Adrenal gland (tissue), 12 donors: ENCODE results near the gene NPAS3. TPM values are rescaled to one million over a fixed set of nuclear protein-coding genes. Genes with fewer than 3 reads are reported as not detected.

Experiments
- DNase-seq, 7 donors: peaks; one replicate each; pipeline ENCODE4 v3.0.0-alpha.2; 2019 to 2020
- H3K27ac ChIP-seq, 5 donors: fragments of 200-600 bp; sonication (generic) in 4 of 5; 1 replicate in 3 of 5; 2 replicates in 2 of 5; pipeline versions ENCODE4 v1.5.1 to v1.8.0; 2016 to 2020; ENCODE audit warnings: mild to moderate bottlenecking in 1 of 5
- H3K27me3 ChIP-seq: fragments of 200-600 bp; 2 replicates; pipeline ENCODE4 v1.8.0; 2021
- H3K36me3 ChIP-seq, 2 donors: fragments of 200-600 bp; replicated peaks in 1 of 2; 1 replicate in 1 of 2; 2 replicates in 1 of 2; pipeline versions ENCODE4 v1.5.1 to v1.8.0; 2018 to 2022
- H3K4me1 ChIP-seq, 2 donors: fragments of 200-600 bp; replicated peaks in 1 of 2; 1 replicate in 1 of 2; 2 replicates in 1 of 2; pipeline versions ENCODE4 v1.5.1 to v1.8.0; 2018 to 2021
- H3K4me3 ChIP-seq, 4 donors: fragments of 200-600 bp; sonication (generic) in 3 of 4; one replicate each; pipeline ENCODE4 v1.5.1; 2016 to 2018
- H3K9me3 ChIP-seq, 3 donors: fragments of 200-600 bp; sonication (generic) in 1 of 3; replicated peaks in 1 of 3; 1 replicate in 2 of 3; 2 replicates in 1 of 3; pipeline versions ENCODE4 v1.5.1 to v1.8.0; 2016 to 2021
- POLR2A ChIP-seq, 2 donors: fragments of 450-650 bp; IDR thresholded peaks; one replicate each; pipeline ENCODE4 v1.6.1; 2017; ENCODE audit warnings: antibody characterized with exemption in 2 of 2, mild to moderate bottlenecking in 2 of 2, moderate library complexity in 1 of 2
- WGBS, 4 donors: extraction: QIAGEN DNeasy Blood & Tissue Kit in 2 of 4; methylation state at CpG; one replicate each; pipeline versions ENCODE4 v1.1.5 to v1.1.7; 2013 to 2017; 5-methylcytosine and 5-hydroxymethylcytosine counted together
- intact Hi-C, 2 donors: fragments of 100-400 bp; cut with DNase I; formaldehyde crosslinking; loops; one replicate each; pipeline versions ENCODE4 v1.14.1 to v1.15.0; 2022 to 2023
- polyA plus RNA-seq, 3 donors: library from polyadenylated mRNA; stranded (reverse); fragments of 200-250 nt in 2 of 3; fragments of 350-450 nt in 1 of 3; fragmentation: Illumina TruSeq in 1 of 3; extraction: RNeasy Lipid Tissue Mini Kit (QIAGEN cat#74804) in 1 of 3; gene quantifications; one replicate each; pipeline ENCODE4 v1.2.3, GENCODE V29; 2013 to 2014
- total RNA-seq, 9 donors: library from RNA; depleted of rRNA in 4 of 9; stranded (reverse); fragments of >200 nt in 4 of 9; fragments of 120-200 nt in 1 of 9; fragmentation: NEBNext Ultra II Directional in 1 of 9; extraction: Animal tissue kit (Norgen Biotek cat#: 25700) in 1 of 9; gene quantifications; one replicate each; pipeline versions ENCODE4 v1.1.0 to v1.2.4, GENCODE V29; 2013 to 2023
- TF ChIP-seq, protein P1 (sequence below), 6 experiments: fragments of 450-650 bp in 4 of 6; fragments of 200-600 bp in 2 of 6; sonication (generic) in 1 of 6; IDR thresholded peaks; 1 replicate in 5 of 6; 2 replicates in 1 of 6; pipeline versions ENCODE4 v1.5.1 to v1.8.0; 2016 to 2021; ENCODE audit warnings: antibody characterized with exemption in 6 of 6, mild to moderate bottlenecking in 2 of 6, moderate library complexity in 1 of 6
- donor health status: healthy with polysubstance abuse.
- donor health status: Bipolar disorder and iron deficiency.
- donor health status: DM: yes; HTN: yes; CAD: no.
- donor health status: DM: no; HTN: no; CAD: no.
- donor health status: DM: no; HTN: no; CAD: no.
- donor health status: DM: yes; HTN: yes; CAD: no.

The NPAS3 gene
- total and polyA plus RNA-seq, 12 donors: 0.36 to 7.5 (median 1.5) TPM

DNA sequence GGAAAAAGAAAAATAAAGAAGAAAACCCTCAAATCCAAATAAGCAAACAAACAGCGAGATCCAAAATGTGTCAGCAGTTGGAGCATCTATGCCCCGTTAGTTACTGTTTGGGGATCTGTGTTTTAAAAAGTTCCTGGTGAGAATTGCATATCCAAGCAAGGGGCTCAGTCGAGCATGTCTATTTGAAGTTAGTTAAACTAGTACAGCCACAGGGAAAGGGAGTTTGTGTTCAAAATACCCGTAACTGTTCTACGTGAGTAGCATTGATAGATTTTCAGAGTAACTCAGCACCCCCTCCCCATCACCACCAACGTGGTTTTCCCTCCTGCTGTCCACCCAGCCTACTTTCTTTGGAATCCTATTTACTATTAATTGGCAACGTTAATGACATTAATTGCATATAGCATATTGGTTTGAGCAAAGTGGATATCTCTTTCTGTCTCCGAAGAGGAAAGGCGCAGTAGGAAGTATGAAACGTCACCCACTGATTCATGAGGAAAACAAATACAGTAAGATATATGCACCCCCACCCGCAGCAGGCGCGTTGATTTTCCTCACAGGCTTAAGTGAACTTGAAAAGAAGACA lies 1.5 kb downstream of the NPAS3 start:
- no peaks in the 10 kb centered on the region for H3K9me3 ChIP-seq
- peaks cover 7% of the 10 kb centered on the region in 2 donors for H3K4me1 ChIP-seq
- H3K36me3 ChIP-seq: no peaks in the 10 kb centered on the region
- peak in 6 of 7 donors; percentile 18 to 24 (median 21) for DNase-seq
- H3K27me3 ChIP-seq: peaks cover 16% of the 10 kb centered on the region
- no peak for TF ChIP-seq POLR2A (IDR thresholded peaks at IDR 0.05)
- TF ChIP-seq, protein P1, sequence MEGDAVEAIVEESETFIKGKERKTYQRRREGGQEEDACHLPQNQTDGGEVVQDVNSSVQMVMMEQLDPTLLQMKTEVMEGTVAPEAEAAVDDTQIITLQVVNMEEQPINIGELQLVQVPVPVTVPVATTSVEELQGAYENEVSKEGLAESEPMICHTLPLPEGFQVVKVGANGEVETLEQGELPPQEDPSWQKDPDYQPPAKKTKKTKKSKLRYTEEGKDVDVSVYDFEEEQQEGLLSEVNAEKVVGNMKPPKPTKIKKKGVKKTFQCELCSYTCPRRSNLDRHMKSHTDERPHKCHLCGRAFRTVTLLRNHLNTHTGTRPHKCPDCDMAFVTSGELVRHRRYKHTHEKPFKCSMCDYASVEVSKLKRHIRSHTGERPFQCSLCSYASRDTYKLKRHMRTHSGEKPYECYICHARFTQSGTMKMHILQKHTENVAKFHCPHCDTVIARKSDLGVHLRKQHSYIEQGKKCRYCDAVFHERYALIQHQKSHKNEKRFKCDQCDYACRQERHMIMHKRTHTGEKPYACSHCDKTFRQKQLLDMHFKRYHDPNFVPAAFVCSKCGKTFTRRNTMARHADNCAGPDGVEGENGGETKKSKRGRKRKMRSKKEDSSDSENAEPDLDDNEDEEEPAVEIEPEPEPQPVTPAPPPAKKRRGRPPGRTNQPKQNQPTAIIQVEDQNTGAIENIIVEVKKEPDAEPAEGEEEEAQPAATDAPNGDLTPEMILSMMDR (IDR thresholded peaks at IDR 0.05): no peak
- WGBS, 4 donors: 13 to 18% (median 14%) methylated on average over 13 of the region's 13 CpGs
- peak overlapping the region; percentile 32 to 86 (median 66) for H3K4me3 ChIP-seq
- intact Hi-C loops: no loop called here
- peak overlapping the region; percentile 64 to 94 (median 81) for H3K27ac ChIP-seq

- intact Hi-C loops: no loop called here
- Histone ChIP-seq H3K4me1 (peaks cover 6 to 7% of the 10 kb centered on the region in 2 donors), H3K27me3 (peaks cover 9% of the 10 kb centered on the region), H3K27ac (no peak overlapping the region), H3K36me3 (no peaks in the 10 kb centered on the region), H3K9me3 (no peaks in the 10 kb centered on the region), H3K4me3 (peak overlapping the region in 1 of 4 donors; percentile 86)
- DNase-seq: no peak
- 46 to 57% (median 55%) methylated on average over 7 of the region's 7 CpGs for WGBS, 4 donors
- no peak for TF ChIP-seq POLR2A (IDR thresholded peaks at IDR 0.05)
- TF ChIP-seq, protein P1 (IDR thresholded peaks at IDR 0.05): no peak
These were observed 2.3 kb downstream of the NPAS3 start for GRCh38 chr14:32940711-32941667.

DNA sequence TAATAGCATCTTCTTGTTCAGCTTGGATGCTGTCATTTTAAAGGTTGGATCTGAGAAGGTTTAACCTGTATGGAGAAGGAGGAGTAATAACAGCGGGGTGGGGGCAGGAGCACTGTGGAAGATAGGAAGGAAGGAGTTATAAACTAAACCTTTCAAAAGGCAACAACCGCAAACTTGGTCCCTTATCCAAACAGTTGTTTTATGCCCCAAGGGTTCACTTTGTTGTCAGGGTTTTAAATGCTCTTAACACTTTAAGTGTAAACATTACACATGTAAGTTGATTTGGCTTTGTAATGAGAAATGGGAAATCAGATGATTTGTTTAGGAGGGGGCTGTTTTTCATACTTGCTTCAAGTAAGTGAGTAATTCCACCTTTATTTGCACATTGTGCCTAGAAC lies 3.0 kb downstream of the NPAS3 start:
- no peak overlapping the region for H3K4me3 ChIP-seq
- TF ChIP-seq, protein P1 (IDR thresholded peaks at IDR 0.05): no peak
- TF ChIP-seq POLR2A (IDR thresholded peaks at IDR 0.05): no peak
- H3K27ac ChIP-seq: no peak overlapping the region
- no peak for DNase-seq
- intact Hi-C loops: no loop called here
- 94 to 98% (median 95%) methylated on average over 2 of the region's 2 CpGs for WGBS, 4 donors
- H3K4me1 ChIP-seq: peaks cover 6 to 7% of the 10 kb centered on the region in 2 donors
- no peaks in the 10 kb centered on the region for H3K36me3 ChIP-seq
- H3K9me3 ChIP-seq: no peaks in the 10 kb centered on the region
- peaks cover 2% of the 10 kb centered on the region for H3K27me3 ChIP-seq

DNA sequence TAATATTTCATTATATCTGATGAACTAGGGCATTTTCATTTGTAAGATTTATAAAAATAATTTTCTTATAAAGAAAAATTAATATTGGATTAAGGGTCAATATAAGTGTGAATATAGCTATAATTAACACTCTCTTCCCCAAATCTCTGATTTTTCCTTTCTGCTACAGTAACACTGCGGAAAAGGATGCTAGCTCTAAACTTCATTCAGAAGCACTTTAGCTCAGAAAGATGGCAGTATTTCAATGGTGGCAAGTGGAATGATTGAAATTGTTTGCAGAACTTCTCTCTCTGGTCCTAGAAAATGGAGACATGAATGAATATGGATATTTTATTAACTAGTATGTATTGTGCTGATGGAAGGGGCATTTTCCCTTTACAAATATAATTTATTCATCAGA lies 8.4 kb downstream of the NPAS3 start:
- H3K27ac ChIP-seq: no peak overlapping the region
- H3K9me3 ChIP-seq: no peaks in the 10 kb centered on the region
- no peaks in the 10 kb centered on the region for H3K4me1 ChIP-seq
- no peak overlapping the region for H3K4me3 ChIP-seq
- no peaks in the 10 kb centered on the region for H3K36me3 ChIP-seq
- TF ChIP-seq, protein P1 (IDR thresholded peaks at IDR 0.05): no peak
- TF ChIP-seq POLR2A (IDR thresholded peaks at IDR 0.05): no peak
- H3K27me3 ChIP-seq: no peaks in the 10 kb centered on the region
- 98 to 100% (median 100%) methylated on average over 1 of the region's 1 CpG for WGBS, 4 donors
- intact Hi-C loops: no loop called here
- no peak for DNase-seq
